Measurements from ENCODE around the gene GRIN3B. TPM values are rescaled to one million over a fixed set of nuclear protein-coding genes. Genes with fewer than 3 reads are reported as not detected.
A peak's percentile ranks its signal among the peaks of the same experiment; 100 is the strongest.
"Not testable (repeated sequence)": the region's sequence is repeated elsewhere in the genome, so short reads cannot be mapped to it uniquely, and the experiment has no call there.

The GRIN3B gene
- total RNA-seq, 1 experiment from 2014 or later, result 0.24 TPM

DNA sequence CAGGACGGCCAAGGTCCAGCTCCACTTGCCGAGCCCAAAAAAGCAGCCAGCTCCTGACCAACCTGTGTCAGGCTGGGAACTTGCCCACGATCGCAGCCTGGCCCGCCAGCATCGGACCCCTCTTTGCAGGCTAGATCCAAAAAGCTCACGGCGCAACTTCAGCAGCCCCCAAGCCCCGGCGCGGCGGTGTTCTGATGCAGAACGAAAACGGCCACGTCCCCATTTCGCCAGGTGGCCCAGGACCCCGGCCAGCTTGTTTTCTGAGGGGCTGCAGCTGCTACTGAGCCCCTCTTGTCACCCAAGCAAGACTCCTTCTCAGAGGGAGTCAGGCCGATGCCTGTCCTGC lies 19.4 kb downstream of the GRIN3B start:
- no peak for DNase-seq (ENCODE audit: low read depth)

DNA sequence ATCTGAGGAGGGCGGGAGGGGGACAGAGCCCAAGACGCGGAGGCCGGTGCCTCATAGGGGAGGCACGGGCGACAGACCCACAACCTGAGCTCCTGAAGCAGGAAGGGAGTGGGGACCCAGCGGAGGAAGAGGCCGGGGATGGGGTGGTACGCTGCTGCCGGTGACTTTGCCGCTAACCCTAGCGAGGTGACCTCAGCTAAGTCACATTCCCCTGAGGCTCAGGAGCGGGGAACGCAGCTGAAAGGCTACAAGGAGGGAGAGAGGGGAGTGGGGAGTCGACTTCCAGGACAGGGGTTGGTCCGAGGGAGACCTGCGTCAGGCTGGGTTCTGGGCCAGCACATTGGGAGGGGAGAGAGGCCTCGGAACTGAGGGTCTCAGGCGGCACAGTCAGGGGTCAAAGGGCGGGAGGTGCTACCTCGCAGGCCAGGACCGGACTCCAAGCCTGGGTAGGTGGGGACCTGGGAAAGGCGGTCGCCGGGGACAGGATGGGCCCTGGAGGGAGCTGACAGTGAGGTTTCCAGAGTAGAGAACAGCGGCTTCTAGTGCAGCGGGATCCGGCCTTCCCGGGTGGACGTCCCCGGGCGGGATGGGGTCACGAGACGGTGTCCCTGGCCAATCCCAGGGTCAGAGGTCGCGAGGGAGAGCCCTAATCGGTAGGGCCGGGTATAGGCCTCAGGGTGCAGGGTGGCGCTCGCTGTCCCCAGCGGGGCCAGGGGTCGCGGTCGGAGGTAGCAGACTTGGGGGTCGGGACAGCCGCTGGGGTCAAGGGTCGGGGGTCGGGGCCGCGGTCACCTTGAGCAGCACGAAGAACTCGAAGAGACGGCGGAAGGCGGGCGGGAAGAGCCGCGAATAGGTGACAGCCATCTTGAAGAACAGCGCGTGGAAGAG lies 20.0 kb downstream of the GRIN3B start:
- DNase-seq (ENCODE audit: low read depth), result no peak

DNA sequence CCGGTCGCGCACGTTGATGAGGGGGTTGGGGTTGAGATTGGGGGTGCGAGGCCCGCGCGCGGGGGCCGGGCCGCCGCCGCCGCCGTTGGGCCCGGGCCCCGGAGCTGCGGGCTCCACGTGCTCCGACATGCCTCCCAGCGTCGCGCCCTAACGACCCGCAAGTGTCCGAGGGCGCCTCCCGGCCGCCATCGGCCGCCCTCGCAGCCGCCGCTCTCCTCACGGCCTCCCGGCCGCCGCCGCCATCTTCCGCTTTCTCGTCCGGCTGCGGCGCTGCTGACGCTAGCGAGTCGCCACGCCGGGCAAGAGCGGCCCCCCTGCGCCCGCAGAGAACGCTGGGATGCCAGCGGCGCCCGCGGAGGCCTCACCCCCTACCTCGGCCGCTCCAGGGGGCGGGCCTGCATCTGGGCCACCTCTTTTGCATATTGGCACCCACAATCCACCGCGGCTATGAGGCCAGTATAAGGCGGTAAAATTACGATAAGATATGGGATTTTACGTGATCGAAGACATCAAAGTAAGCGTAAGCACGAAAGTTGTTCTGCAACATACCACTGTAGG lies 20.7 kb downstream of the GRIN3B start, which contains the start of gene TMEM259:
Gene TMEM259 (minus strand): TSS at position 256 of the 558 bp plus-strand sequence. CDS start 127 bp downstream, at position 129.
- DNase-seq (ENCODE audit: low read depth), result peak; percentile 96

DNA sequence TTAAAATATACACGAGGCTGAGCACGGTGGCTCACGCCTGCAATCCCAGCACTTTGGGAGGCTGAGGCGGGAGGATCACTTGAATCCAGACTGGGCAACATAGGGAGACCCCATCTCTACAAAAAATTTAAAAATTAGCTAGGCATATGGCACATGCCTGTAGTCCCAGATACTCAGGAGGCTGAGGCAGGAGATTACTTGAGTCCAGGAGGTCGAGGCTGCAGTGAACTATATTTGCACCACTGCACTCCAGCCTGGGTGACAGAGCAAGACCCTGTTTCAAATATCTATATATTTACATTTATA lies 23.6 kb downstream of the GRIN3B start:
- DNase-seq (ENCODE audit: low read depth), result not testable (repeated sequence)

DNA sequence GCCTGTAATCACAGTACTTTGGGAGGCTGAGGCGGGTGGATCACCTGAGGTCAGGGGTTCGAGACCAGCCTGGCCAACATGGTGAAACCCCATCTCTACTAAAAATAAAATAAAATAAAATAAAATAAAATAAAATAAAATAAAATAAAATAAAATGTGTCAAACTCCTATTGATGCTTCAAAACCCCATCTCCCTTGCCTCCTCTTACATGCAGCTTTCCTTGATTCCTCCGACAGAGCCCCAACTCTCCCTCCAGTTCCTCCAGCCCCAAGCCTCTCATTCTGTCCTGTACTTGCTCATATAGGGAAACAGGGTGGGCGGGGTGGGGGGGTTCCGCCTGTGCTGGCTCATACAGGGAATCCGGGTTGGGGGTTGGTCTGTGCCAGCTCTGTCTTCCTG lies 24.9 kb downstream of the GRIN3B start:
- DNase-seq (ENCODE audit: low read depth), result not testable (repeated sequence)

DNA sequence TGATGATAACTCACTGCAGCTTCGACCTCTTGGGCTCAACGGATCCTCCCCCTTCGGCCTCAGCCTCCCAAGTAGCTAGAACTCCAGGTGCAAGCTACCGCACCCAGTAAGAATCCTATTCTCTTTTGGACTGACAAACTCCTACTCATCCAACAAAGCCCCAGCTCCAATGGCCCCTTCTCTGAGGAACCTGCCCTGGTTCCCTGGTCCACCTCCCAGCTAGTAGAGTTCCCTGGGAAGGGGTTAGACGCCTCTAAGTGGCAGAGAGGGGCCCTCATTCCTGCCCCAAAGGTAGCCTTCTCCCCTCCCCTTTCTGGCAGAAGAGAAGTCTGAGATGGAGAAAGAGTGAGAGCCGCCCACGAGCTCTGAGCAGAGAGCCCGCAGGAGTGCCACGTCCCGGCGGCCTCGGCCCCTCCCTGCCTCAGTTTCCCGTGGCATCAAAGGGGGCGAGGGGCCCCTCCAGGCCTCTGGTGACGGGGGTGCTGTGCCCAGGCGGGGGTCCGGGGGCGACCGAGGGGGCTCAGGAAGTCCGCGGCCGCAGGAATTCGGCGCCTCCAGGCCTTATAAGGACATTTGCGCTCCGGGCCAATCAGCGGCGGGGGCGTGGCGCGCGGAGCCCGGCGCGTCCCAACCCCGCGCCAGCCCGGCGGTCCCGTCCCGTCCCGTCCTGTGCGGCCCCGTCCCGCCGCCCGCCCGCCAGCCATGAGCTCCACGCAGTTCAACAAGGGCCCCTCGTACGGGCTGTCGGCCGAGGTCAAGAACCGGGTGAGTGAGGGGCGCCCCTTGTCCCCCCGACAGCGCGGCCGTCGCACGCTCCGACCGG lies 26.0 kb downstream of the GRIN3B start, which contains the start of gene CNN2:
Gene CNN2 (plus strand): TSS at position 649 of the 823 bp plus-strand sequence. CDS start 54 bp downstream, at position 703.
- peak; percentile 85 for DNase-seq (ENCODE audit: low read depth)

DNA sequence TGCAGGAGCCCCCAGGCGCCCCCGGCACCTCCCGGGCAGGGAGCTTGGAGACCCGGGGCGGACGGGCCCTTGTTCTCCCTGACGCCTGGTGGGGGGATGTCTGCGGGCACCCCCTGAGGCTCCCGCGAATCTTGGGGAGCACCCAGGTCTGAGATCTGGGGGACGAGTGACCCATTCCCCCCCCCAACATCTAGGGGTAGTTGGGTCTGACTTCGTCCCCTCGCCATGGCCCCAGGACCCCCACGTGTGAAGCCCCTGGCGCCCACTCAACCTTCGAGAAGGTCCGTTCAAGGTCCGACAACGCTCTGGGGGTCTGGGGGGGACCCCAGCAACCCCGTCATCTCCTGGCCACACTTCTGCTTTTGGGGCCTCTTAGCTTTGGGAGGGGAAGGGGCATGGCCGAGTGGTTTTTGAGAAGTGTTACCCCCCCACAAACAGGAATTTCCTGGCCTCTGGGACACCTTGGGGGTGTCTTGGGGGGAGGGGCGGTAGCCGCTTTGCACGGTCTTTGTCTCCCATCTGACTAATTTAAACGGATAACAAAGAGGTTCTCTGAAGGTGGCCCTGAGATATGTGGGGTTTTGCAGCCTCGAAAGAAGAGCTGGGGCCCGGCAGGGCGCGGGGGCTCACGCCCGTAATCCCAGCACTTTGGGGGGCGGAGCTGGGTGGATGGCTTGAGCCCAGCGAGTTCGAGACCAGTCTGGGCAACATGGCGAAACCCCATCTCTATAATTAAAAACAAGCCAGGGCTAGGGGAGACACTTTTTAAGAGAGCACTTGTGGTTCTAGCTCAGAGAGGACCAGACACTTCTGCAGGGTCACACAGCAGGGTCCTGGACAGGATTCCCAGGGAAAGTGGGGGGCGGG lies 26.8 kb downstream of the GRIN3B start:
- DNase-seq (ENCODE audit: low read depth), result peak; percentile 53

DNA sequence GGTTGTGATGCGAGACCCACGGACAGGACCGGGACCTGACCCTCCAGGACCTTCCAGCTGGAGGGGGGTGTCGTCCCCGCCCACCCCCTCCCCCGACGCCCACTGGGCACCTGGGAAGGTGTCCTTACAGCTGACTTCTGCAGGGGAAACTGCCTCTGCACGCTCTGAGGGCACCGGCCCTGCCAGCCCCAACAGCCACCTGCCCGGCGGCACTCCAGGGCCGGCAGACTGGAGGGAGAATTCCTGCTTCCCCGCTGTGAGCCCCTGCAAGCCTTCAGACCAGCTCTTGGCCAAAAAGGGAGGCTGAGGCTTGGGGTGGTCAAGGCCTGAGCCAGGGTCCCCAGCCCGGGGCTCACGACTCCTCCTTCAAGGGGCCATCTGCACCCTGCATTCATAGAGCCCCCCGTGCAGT lies 27.4 kb downstream of the GRIN3B start:
- DNase-seq (ENCODE audit: low read depth), result no peak

DNA sequence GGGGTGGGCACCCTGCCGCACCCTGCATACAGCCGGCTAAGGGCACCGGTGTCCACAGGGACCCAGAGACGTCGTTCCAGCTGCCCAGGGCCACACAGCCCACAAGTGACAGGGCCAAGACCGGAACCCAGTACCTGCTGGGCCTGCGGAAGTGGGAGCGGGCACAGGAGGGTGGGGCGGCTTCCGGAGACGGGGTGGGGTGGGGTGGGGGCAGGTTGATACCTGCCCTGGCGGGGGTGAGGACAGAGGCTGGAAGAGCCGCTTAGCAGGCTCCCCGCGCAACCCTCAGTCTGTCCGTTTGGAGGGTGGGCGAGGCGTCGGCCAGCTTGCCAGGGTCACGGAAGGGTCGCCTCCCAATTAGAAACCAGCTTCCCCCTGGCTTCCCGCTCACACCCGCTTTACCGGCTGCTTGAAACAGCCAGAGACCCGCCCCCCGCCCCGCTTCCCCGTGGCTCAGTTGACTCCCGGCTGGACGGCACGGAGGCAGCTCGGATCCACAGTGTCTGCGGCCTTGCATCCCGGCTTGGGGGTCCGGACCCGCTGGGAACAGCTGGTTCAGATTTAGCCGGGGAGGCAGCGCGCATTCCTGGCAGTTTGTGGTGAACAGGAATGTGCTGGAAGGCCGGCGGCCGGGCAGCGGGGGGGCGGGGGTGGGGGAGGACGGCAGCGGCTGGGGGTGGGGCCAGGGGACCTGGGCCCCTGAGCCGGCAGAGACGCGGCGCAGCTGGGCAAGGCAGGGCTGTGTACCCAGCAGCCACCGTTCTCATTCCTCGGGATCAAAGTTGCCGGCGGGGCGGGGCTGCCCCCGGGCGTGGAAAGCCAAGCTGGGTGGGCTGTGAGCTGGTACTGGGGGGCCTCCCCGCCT lies 28.1 kb downstream of the GRIN3B start:
- peak; percentile 98 for DNase-seq (ENCODE audit: low read depth)

DNA sequence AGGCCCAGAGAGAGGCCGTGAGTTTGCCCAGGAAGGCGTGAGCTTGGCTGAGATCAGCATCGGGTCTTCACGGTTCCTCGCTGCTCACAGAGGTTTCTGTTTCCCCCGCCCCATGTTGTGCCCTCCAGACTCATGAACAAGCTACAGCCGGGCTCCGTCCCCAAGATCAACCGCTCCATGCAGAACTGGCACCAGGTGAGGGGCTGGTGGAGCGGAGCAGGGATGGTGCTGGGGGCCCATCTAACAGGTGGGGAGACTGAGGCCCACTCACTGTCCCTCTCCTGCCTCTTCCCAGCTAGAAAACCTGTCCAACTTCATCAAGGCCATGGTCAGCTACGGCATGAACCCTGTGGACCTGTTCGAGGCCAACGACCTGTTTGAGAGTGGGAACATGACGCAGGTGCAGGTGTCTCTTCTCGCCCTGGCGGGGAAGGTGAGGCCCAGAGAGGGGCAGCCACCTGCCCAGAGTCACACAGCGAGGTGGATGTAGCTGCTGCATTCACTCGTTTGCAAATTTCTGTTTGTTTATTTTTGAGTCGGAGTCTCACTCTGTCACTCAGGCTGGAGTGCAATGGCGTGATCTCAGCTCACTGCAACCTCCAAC lies 32.1 kb downstream of the GRIN3B start:
- no peak for DNase-seq (ENCODE audit: low read depth)

DNA sequence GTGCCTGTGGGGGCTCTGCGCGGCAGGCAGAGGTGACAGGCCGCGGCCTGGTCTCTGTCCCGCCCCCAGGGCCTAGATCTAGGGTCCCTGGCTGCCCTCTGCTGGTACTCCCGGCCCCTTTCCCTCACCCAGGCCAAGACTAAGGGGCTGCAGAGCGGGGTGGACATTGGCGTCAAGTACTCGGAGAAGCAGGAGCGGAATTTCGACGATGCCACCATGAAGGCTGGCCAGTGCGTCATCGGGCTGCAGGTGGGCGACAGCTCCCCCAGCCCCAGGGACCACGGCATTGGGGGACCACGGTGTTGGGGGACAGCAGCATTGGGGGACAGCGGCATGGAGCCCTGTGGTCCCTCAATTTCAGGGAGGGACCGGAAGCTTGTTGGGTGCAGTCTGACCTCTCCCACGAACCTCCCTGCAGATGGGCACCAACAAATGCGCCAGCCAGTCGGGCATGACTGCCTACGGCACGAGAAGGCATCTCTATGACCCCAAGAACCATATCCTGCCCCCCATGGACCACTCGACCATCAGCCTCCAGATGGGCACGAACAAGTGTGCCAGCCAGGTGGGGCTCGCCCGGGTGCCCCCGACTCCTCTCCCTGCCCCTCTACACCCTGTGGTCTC lies 35.9 kb downstream of the GRIN3B start:
- no peak for DNase-seq (ENCODE audit: low read depth)

DNA sequence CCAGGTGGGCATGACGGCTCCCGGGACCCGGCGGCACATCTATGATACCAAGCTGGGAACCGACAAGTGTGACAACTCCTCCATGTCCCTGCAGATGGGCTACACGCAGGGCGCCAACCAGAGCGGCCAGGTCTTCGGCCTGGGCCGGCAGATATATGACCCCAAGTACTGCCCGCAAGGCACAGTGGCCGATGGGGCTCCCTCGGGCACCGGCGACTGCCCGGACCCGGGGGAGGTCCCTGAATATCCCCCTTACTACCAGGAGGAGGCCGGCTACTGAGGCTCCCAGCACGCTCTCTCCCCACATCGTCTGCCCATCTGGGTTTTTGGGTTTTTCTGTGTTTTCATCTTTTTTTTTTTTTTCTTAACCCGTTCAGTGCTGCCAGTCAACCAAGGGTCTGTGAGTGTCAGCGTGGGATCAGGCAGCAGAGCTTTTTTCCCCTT lies 37.4 kb downstream of the GRIN3B start:
- DNase-seq (ENCODE audit: low read depth), result no peak

DNA sequence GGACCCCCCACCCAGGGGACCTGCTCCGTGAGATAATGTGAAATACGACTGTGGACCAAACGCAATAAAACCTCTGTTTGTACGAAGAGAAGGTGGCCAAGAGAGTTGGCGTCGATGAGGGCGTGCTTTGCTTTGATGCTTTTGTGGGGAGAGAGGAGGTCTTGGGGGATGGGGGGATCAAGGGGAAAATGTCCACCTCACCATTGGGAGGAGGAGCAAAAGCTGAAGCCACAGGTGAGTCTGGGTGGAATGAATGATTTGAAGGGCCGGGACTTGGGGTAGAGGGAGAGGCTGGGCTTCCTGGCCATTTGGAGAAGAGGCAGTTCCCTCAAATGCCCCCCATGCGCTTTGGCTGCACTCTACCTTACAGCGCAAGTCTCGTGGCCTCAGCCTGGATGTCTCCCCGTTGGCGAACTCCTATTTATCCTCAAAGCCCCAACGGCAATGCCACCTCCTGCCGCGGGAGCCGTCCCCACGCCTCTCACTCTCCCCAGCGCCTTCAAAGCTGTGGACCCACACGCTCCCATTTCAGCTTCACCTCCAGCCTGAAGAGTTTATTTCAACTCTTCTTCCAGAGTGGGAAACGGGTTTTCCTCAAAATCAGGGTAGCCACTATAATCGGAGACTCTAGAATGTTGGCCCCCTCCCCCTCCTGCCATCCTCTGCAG lies 38.9 kb downstream of the GRIN3B start:
- no peak for DNase-seq (ENCODE audit: low read depth)

DNA sequence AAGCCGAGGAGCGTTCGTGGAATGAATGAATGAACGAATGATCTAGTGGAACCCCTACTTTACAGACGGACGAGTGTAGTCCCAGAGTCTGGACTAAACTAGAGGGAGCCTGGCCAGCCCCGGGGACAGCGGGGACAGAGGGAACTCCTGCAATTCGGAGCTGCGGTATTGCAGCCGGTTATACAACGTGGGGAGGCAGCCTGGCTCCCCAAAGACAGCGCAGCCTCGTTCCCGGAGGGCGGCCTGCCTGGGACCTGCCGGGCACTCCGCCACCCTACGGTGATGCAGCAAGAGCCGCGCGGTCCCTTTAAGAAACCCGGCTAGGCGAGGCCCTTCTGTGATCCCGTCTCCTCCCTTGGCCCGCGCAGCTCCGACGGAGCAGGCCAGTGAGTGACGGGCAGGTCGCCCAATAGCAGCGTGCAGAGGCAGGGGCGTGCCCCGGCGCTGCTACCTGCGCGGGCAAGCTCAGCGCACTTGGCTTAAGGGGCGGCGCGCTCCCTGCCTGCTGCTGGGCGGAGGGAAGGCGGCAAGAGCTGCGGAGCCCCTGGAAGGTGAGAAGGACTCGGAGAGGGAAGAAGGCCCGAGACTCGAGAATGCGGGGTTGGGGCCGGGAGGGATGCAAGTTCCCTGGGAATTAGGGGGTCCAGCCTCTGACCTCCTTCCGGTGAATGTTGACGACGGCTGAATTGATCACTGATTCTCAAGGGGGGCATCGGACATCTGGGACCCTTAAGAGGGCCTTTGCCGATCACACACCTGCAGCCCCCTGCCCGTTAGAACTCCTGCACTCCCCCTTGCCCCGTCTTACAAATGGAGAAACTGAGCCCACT lies 39.6 kb downstream of the GRIN3B start, which contains the start of gene ABCA7:
Gene ABCA7 (plus strand): TSS at position 462 of the 830 bp plus-strand sequence. CDS start 1,255 bp downstream, outside the sequence.
- peak; percentile 96 for DNase-seq (ENCODE audit: low read depth)

DNA sequence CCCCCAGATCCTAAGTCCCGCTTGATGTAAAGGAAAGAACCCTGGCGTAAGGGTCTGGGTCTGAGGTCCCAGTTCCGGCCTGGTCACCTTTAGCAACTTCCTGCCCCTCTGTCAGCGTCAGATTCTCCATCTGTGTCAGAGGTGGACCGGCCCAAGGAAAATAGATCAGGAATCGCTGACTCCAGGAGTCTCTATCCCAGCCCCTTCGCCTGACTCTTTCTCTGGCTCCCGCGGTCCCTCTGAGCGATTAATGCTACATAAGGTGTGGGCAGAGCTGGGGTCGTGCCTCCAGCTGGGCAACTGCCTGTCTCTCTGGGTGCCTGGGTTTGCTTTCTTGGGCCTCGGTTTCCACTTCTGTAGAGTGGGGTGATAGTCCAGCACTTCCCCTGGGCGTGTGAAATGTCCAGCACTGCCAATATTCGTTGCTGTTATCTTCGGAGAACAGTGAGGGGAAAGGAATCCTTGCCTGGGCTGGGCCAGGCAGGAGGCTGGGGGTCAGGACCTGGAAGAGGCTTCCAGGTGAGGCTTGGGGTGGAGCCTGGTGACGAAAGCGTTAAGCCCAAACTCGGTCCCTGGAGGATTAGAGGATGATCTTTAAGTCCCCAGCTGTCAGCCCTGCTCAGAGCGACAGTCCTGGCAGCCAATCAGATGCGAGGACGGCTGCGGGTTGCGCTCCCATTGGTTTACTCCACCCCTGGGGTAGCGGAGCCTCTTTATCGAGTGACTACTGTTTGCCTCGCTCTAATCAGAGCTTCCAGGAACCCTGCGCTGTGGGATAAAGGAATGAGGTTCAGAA lies 40.5 kb downstream of the GRIN3B start:
- DNase-seq (ENCODE audit: low read depth), result peak; percentile 97

DNA sequence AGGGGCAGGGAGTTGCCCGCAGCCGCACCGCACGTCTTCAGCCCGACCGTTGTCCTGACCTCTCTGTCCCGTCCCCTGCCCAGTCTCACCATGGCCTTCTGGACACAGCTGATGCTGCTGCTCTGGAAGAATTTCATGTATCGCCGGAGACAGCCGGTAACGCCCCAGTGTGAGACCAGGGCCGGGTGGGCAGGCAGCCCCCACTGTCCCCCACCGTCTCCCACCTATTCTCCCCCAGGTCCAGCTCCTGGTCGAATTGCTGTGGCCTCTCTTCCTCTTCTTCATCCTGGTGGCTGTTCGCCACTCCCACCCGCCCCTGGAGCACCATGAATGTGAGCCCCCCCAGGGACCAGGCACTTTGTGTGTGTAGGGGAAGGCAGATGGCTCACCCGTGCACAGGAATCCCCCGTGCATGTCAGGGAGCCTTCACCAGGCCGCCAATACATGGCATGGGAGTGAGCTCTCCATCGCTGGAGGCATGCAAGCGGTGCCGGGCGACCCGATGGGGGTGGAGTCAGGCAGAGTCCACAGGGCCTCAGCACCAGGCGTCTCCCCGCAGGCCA lies 41.1 kb downstream of the GRIN3B start:
- DNase-seq (ENCODE audit: low read depth), result no peak

Measured in RPMI7951 (cell line).